ENCODE results near the gene ARPC2. TPM values are rescaled to one million over a fixed set of nuclear protein-coding genes. Genes with fewer than 3 reads are reported as not detected.
A peak's percentile ranks its signal among the peaks of the same experiment; 100 is the strongest.

The ARPC2 gene
- total RNA-seq, 3 donors from 2014 or later (not counting 1 experiment from before 2014, with no cell fraction given), result 824 to 880 (median 830) TPM

DNA sequence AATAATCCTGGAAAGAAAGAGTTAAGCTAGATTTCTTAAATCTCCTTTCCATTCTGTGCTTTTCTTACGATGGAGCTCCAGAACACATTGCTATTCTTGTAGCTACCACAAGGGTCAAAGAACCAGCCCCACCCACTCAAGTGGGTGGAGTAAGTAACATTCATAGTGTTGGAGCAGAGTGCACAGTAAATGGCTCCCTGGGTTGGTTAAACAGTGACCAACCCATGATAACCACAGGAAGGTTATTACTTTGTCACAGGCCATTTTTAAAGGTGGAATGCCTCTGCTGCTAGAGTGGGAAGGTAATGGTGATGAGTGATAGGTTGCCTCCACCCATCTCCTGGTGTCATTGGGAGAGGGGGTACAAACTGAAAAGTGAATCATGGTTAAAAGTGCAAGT, 13.9 kb downstream of the ARPC2 start:
- peak; percentile 36 to 68 for DNase-seq
- no peaks in the 10 kb centered on the region for H3K27me3 ChIP-seq (ENCODE audit: control insufficient read depth, insufficient read depth, low read length)
- no CpG with 5 or more reads among the region's 1 CpG for WGBS (ENCODE audit: insufficient coverage)
- intact Hi-C loops (cut with micrococcal nuclease), result no loop called here
- Mint-ChIP-seq H3K27me3 (ENCODE audit: low read depth in 2 of 2) (no peaks in the 10 kb centered on the region), H3K4me1 (peaks cover 59 to 71% of the 10 kb centered on the region in 2 donors), H3K4me3 (peak overlapping the region; percentile 73), H3K36me3 (peaks cover 40% of the 10 kb centered on the region), H3K27ac (peak overlapping the region; percentile 98 to 99), H3K9me3 (no peaks in the 10 kb centered on the region)
- H3K4me1 ChIP-seq (ENCODE audit: control insufficient read depth, insufficient read depth, low read length), result peaks cover 45% of the 10 kb centered on the region
- TF ChIP-seq, protein P1, sequence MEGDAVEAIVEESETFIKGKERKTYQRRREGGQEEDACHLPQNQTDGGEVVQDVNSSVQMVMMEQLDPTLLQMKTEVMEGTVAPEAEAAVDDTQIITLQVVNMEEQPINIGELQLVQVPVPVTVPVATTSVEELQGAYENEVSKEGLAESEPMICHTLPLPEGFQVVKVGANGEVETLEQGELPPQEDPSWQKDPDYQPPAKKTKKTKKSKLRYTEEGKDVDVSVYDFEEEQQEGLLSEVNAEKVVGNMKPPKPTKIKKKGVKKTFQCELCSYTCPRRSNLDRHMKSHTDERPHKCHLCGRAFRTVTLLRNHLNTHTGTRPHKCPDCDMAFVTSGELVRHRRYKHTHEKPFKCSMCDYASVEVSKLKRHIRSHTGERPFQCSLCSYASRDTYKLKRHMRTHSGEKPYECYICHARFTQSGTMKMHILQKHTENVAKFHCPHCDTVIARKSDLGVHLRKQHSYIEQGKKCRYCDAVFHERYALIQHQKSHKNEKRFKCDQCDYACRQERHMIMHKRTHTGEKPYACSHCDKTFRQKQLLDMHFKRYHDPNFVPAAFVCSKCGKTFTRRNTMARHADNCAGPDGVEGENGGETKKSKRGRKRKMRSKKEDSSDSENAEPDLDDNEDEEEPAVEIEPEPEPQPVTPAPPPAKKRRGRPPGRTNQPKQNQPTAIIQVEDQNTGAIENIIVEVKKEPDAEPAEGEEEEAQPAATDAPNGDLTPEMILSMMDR (IDR thresholded peaks at IDR 0.05), result peak; percentile 52
- ATAC-seq, result peak; percentile 76 to 91 (median 85)
- peaks cover 73% of the 10 kb centered on the region for H3K36me3 ChIP-seq (ENCODE audit: control insufficient read depth, insufficient read depth, low read length)
- no peaks in the 10 kb centered on the region for H3K9me3 ChIP-seq (ENCODE audit: control insufficient read depth, insufficient read depth, low read length)
- peak overlapping the region; percentile 32 for H3K27ac ChIP-seq (ENCODE audit: low read length)
- no peak overlapping the region for H3K4me3 ChIP-seq (ENCODE audit: low read length)

DNA sequence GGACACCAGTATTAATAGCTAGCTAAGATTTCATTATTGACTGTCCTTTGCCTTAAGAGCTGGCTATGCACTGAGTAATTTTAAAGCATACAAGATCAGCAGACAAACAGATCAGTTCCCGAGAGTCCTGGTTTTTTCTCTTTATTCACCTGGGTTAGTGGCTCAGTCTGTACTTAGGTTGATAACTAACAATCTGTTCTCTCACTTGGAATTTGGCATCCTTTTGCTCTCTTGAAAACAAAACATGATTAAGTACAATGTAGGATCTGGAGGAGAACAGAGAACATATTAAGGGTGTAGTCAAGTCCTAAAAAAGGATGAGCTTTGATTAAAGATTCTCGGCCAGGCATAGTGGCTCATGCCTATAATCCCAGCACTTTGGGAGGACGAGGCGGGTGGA, 16.6 kb downstream of the ARPC2 start:
- TF ChIP-seq, protein P1 (IDR thresholded peaks at IDR 0.05), result no peak
- H3K27ac Mint-ChIP-seq, result peak overlapping the region; percentile 65 to 79
- no peaks in the 10 kb centered on the region for H3K9me3 Mint-ChIP-seq
- no peaks in the 10 kb centered on the region for H3K9me3 ChIP-seq (ENCODE audit: control insufficient read depth, insufficient read depth, low read length)
- H3K4me3 ChIP-seq (ENCODE audit: low read length), result no peak overlapping the region
- H3K4me1 ChIP-seq (ENCODE audit: control insufficient read depth, insufficient read depth, low read length), result peaks cover 30% of the 10 kb centered on the region
- H3K36me3 Mint-ChIP-seq, result peaks cover 34% of the 10 kb centered on the region
- H3K27me3 ChIP-seq (ENCODE audit: control insufficient read depth, insufficient read depth, low read length), result no peaks in the 10 kb centered on the region
- DNase-seq, result no peak
- no peaks in the 10 kb centered on the region for H3K27me3 Mint-ChIP-seq (ENCODE audit: low read depth in 2 of 2)
- intact Hi-C loops (cut with micrococcal nuclease), result no loop called here
- H3K27ac ChIP-seq (ENCODE audit: low read length), result no peak overlapping the region
- peaks cover 40 to 51% of the 10 kb centered on the region in 2 donors for H3K4me1 Mint-ChIP-seq
- no peak for ATAC-seq
- peak overlapping the region; percentile 13 for H3K4me3 Mint-ChIP-seq
- H3K36me3 ChIP-seq (ENCODE audit: control insufficient read depth, insufficient read depth, low read length), result peaks cover 78% of the 10 kb centered on the region
- WGBS (ENCODE audit: insufficient coverage), result 95% methylated on average over 4 of the region's 4 CpGs

DNA sequence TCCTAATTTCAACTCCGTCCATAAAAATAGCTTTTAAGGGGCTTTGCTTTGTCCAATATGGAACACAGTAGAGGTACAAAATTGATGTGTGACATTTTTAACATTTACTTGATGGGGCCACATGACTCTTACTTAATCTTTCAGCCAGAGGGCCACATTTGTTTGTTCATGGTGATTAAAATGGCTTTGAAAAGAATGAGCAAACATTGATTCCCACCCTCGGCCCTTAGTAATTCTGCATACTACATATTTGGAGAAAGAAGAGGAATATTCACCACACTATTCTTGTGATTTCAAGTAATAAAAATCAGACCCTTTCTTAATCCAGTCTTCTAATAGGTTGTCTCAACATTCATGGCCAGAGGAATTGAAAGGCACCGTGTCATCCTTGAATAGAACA, 17.5 kb downstream of the ARPC2 start:
- 100% methylated on average over 1 of the region's 3 CpGs for WGBS (ENCODE audit: insufficient coverage)
- Mint-ChIP-seq H3K4me1 (peaks cover 31 to 42% of the 10 kb centered on the region in 2 donors), H3K27ac (peak overlapping the region; percentile 45 to 65)

More for the DNA sequence above, 17.5 kb downstream of the ARPC2 start:
- Histone ChIP-seq H3K27ac (ENCODE audit: low read length) (no peak overlapping the region), H3K36me3 (ENCODE audit: control insufficient read depth, insufficient read depth, low read length) (peaks cover 80% of the 10 kb centered on the region), H3K4me1 (ENCODE audit: control insufficient read depth, insufficient read depth, low read length) (peaks cover 27% of the 10 kb centered on the region), H3K9me3 (ENCODE audit: control insufficient read depth, insufficient read depth, low read length) (no peaks in the 10 kb centered on the region), H3K27me3 (ENCODE audit: control insufficient read depth, insufficient read depth, low read length) (no peaks in the 10 kb centered on the region), H3K4me3 (ENCODE audit: low read length) (no peak overlapping the region)
- TF ChIP-seq, protein P1 (IDR thresholded peaks at IDR 0.05), result no peak
- no peak for DNase-seq
- no peaks in the 10 kb centered on the region for H3K27me3 Mint-ChIP-seq (ENCODE audit: low read depth in 2 of 2)
- peaks cover 34% of the 10 kb centered on the region for H3K36me3 Mint-ChIP-seq
- no peaks in the 10 kb centered on the region for H3K9me3 Mint-ChIP-seq
- no peak for ATAC-seq
- intact Hi-C loops (cut with micrococcal nuclease), result no loop called here
- no peak overlapping the region for H3K4me3 Mint-ChIP-seq
